ENCODE measurements around the gene STRN4. TPM values are rescaled to one million over a fixed set of nuclear protein-coding genes. Genes with fewer than 3 reads are reported as not detected.

STRN4 gene
- total RNA-seq, 4 donors from 2014 or later: 81.6 to 306 (median 174) TPM

DNA sequence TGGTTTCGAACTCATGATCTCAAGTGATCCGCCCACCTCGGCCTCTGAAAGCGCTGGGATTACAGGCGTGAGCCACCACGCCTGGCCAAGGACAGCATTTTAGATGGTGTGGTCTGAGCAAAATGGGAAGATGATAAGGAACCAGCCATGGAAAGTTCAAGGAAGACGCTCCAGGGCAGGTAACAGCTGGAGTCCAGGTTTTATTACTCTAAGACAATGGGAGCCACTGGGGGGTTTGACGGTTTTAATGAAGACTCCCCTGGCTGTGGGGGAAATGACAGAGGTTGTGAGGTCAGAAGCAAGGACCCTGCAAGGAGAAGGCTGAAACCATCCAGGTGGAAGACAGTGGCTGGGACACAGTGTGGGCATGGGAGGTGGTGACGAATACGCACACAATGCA, 50.2 kb downstream of the STRN4 start:
- WGBS, 2 donors (ENCODE audit: low coverage in 1 of 2): 96 to 100% methylated on average over 6 to 10 of the region's 10 CpGs
- peaks cover 0 to 78% (median 32%) of the 10 kb centered on the region in 4 donors for H3K36me3 ChIP-seq

DNA sequence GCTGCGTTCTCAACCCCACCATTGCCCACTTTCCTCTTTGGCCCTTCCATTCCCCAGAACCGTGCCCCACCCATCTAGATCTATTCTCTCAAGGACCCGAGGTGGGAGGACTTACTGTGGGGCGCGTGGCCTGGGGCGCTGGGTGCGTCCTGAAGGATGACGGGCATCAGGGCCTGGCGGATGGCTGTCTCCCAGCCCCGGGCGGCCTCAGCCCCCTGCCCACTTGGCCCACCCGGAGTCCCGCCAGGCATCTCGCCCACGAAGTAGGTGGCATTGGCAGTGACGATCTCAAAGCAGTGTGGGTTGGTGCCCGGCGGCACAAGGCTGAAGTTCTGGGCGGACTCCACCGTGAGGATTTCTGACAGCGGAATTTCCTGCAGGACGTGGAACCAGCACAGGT, 52.5 kb downstream of the STRN4 start:
- in situ Hi-C loops (cut with MboI; ENCODE audit: low pct_ligation_motif_present in 1 of 4, low pct_unique_long_range_greater_than_20kb in 1 of 4, low sequenced_read_pairs in 3 of 4) (no loop called here), intact Hi-C loops (cut with DNase I; ENCODE audit: low total_unique reads) (no loop called here)
- no peak for TF ChIP-seq EP300 (IDR thresholded peaks at IDR 0.05; ENCODE audit: low read depth)
- no peak for TF ChIP-seq POLR2A (IDR thresholded peaks at IDR 0.05)
- TF ChIP-seq, protein P1, sequence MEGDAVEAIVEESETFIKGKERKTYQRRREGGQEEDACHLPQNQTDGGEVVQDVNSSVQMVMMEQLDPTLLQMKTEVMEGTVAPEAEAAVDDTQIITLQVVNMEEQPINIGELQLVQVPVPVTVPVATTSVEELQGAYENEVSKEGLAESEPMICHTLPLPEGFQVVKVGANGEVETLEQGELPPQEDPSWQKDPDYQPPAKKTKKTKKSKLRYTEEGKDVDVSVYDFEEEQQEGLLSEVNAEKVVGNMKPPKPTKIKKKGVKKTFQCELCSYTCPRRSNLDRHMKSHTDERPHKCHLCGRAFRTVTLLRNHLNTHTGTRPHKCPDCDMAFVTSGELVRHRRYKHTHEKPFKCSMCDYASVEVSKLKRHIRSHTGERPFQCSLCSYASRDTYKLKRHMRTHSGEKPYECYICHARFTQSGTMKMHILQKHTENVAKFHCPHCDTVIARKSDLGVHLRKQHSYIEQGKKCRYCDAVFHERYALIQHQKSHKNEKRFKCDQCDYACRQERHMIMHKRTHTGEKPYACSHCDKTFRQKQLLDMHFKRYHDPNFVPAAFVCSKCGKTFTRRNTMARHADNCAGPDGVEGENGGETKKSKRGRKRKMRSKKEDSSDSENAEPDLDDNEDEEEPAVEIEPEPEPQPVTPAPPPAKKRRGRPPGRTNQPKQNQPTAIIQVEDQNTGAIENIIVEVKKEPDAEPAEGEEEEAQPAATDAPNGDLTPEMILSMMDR (IDR thresholded peaks at IDR 0.05): no peak
- no peak for TF ChIP-seq POLR2AphosphoS5 (IDR thresholded peaks at IDR 0.05)
- no peak for DNase-seq
- Histone ChIP-seq H3K27ac (no peak overlapping the region), H3K9me3 (no peaks in the 10 kb centered on the region), H3K4me1 (peaks cover 0 to 10% (median 6%) of the 10 kb centered on the region in 4 donors), H3K27me3 (no peaks in the 10 kb centered on the region), H3K4me3 (no peak overlapping the region), H3K36me3 (peaks cover 0 to 78% (median 38%) of the 10 kb centered on the region in 4 donors)
- 94% methylated on average over 22 of the region's 22 CpGs; no CpG with 5 or more reads in 1 of the 2 donors for WGBS, 2 donors (ENCODE audit: low coverage in 1 of 2)

More for the DNA sequence above, 50.2 kb downstream of the STRN4 start:
- Histone ChIP-seq H3K27ac (no peak overlapping the region), H3K4me3 (no peak overlapping the region), H3K4me1 (peaks cover 0 to 10% (median 6%) of the 10 kb centered on the region in 4 donors), H3K9me3 (no peaks in the 10 kb centered on the region), H3K27me3 (no peaks in the 10 kb centered on the region)
- in situ Hi-C loops (cut with MboI; ENCODE audit: low pct_ligation_motif_present in 1 of 4, low pct_unique_long_range_greater_than_20kb in 1 of 4, low sequenced_read_pairs in 3 of 4): no loop called here
- DNase-seq: no peak
- intact Hi-C loops (cut with DNase I; ENCODE audit: low total_unique reads): no loop called here
- TF ChIP-seq EP300 (IDR thresholded peaks at IDR 0.05; ENCODE audit: low read depth): no peak
- no peak for TF ChIP-seq POLR2AphosphoS5 (IDR thresholded peaks at IDR 0.05)
- TF ChIP-seq POLR2A (IDR thresholded peaks at IDR 0.05): no peak
- TF ChIP-seq, protein P1 (IDR thresholded peaks at IDR 0.05): no peak

DNA sequence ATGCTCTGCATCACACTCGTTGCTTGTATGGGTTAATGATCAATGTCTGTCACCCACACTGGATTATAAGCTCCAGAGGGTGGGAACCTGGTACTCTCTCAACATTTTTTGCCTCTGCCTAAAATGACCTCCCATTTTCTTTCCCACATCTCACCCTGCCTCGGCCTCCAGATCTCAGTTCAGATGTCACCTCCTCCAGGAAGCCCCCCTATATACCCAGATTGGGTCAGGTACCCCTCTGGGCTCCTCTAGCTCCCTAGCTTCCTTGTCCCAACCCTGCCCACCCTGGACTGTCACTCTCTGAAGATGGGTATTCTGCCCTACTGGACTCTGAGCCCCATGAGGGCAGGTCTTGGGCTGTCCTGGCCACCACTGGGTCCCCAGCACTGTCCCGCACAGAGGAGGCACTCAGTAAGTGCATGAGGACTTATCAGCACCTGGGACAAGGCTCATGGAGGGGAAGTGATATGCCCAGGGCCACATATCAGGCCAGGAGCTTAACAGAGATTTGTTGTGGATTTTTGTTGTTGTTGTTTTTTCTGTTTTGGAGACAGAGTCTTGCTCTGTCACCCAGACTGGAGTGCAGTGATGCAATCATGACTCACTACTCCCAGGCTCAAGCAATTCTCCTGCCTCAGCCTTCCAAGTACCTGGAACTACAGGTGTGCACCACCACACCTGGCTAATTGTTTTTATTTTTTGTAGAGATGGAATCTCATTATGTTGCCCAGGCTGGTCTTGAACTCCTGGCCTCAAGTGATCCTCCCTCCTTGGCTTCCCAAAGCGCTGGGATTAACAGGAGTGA, 53.1 kb downstream of the STRN4 start:
- 93 to 100% methylated on average over 1 to 4 of the region's 4 CpGs for WGBS, 2 donors (ENCODE audit: low coverage in 1 of 2)
- in situ Hi-C loops (cut with MboI; ENCODE audit: low pct_ligation_motif_present in 1 of 4, low pct_unique_long_range_greater_than_20kb in 1 of 4, low sequenced_read_pairs in 3 of 4) (no loop called here), intact Hi-C loops (cut with DNase I; ENCODE audit: low total_unique reads) (no loop called here)
- Histone ChIP-seq H3K27ac (no peak overlapping the region), H3K9me3 (no peaks in the 10 kb centered on the region), H3K36me3 (peaks cover 0 to 82% (median 40%) of the 10 kb centered on the region in 4 donors), H3K4me3 (no peak overlapping the region), H3K27me3 (no peaks in the 10 kb centered on the region), H3K4me1 (peaks cover 0 to 9% (median 6%) of the 10 kb centered on the region in 4 donors)
- TF ChIP-seq, protein P1 (IDR thresholded peaks at IDR 0.05): no peak
- TF ChIP-seq EP300 (IDR thresholded peaks at IDR 0.05; ENCODE audit: low read depth): no peak
- TF ChIP-seq POLR2AphosphoS5 (IDR thresholded peaks at IDR 0.05): no peak
- no peak for TF ChIP-seq POLR2A (IDR thresholded peaks at IDR 0.05)
- no peak for DNase-seq

DNA sequence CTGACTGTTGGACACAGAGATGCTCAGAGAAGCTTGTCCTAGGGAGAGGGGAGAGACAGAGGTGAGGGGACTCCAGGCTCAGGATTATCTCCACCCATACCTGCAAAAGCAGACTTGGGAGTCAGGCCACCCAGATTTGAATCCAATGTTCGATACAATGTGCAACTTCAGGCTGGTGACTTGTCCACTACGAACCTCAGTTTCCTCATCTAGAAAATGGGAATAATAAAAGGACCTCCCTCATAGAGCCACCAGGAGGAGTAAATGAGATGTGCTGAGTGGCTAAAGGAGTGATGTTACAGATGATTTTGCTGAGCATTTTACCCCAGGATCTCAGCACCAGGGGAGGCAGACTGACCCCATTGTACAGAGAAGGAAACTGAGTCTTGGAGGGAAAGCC, 54.3 kb downstream of the STRN4 start:
- intact Hi-C loops (cut with DNase I; ENCODE audit: low total_unique reads): no loop called here
- H3K36me3 ChIP-seq: peaks cover 0 to 93% (median 42%) of the 10 kb centered on the region in 4 donors
- 100% methylated on average over 2 of the region's 2 CpGs; no CpG with 5 or more reads in 1 of the 2 donors for WGBS, 2 donors (ENCODE audit: low coverage in 1 of 2)

More for the DNA sequence above, 54.3 kb downstream of the STRN4 start:
- H3K4me3 ChIP-seq: no peak overlapping the region
- H3K9me3 ChIP-seq: no peaks in the 10 kb centered on the region
- no peak overlapping the region for H3K27ac ChIP-seq
- H3K4me1 ChIP-seq: peaks cover 0 to 3% (median 1%) of the 10 kb centered on the region in 4 donors
- in situ Hi-C loops (cut with MboI; ENCODE audit: low pct_ligation_motif_present in 1 of 4, low pct_unique_long_range_greater_than_20kb in 1 of 4, low sequenced_read_pairs in 3 of 4): no loop called here
- no peak for DNase-seq
- TF ChIP-seq, protein P1 (IDR thresholded peaks at IDR 0.05): no peak
- TF ChIP-seq POLR2A (IDR thresholded peaks at IDR 0.05): no peak
- TF ChIP-seq POLR2AphosphoS5 (IDR thresholded peaks at IDR 0.05): no peak
- TF ChIP-seq EP300 (IDR thresholded peaks at IDR 0.05; ENCODE audit: low read depth): no peak
- no peaks in the 10 kb centered on the region for H3K27me3 ChIP-seq
